B cell (primary cell): ENCODE data around the gene SLC45A3. TPM values are rescaled to one million over a fixed set of nuclear protein-coding genes. Genes with fewer than 3 reads are reported as not detected.

Experiments
- ATAC-seq: fragments of 200-7000 bp; cut with Tn5 transposase; one replicate; pipeline ENCODE4 v1.10.0; 2021; ENCODE audit warnings: low read depth, mild to moderate bottlenecking, moderate number of reproducible peaks, moderate library complexity
- CTCF ChIA-PET: fragments of 350-600 bp; sonication (Branson Sonifier 250); formaldehyde crosslinking; loops from one replicate; lab custom pipeline; 2021; ENCODE audit warnings: antibody characterized with exemption, inconsistent platforms; lab: Charles Lee
- POLR2A ChIA-PET: fragments of 350-600 bp; sonication (Branson Sonifier 250); formaldehyde crosslinking; loops from one replicate; lab custom pipeline; 2021; ENCODE audit warnings: antibody characterized with exemption; lab: Charles Lee
- DNase-seq: peaks from one replicate; pipeline ENCODE4 v3.0.0; 2013
- H2AFZ ChIP-seq: 2 replicates; pipeline ENCODE4 v1.6.1; 2012; ENCODE audit warnings: mild to moderate bottlenecking, low read depth, low read length; ENCODE audit not compliant: insufficient read depth, poor library complexity, severe bottlenecking
- H3K27ac ChIP-seq, 2 donors: 1 replicate in 1 of 2; 2 replicates in 1 of 2; pipeline ENCODE4 v1.5.1; 2012 to 2013; ENCODE audit warnings: low read length in 2 of 2, mild to moderate bottlenecking in 2 of 2, moderate library complexity in 1 of 2
- H3K27me3 ChIP-seq, 4 experiments: fragments of 200-600 bp in 1 of 4; sonication (generic) in 1 of 4; replicated peaks in 1 of 4; 1 replicate in 2 of 4; 2 replicates in 2 of 4; pipeline versions ENCODE4 v1.6.1 to v1.7.0; 2013 to 2016; ENCODE audit warnings: low read length in 3 of 4, mild to moderate bottlenecking in 2 of 4, mixed read lengths in 1 of 4, moderate library complexity in 1 of 4; ENCODE audit not compliant: insufficient read depth in 4 of 4, control insufficient read depth in 3 of 4; ENCODE audit errors: control extremely low read depth in 1 of 4
- H3K36me3 ChIP-seq, 2 experiments: replicated peaks in 1 of 2; 1 replicate in 1 of 2; 2 replicates in 1 of 2; pipeline versions ENCODE4 v1.6.1 to v1.7.1; 2013; ENCODE audit warnings: low read length in 1 of 2; ENCODE audit not compliant: insufficient read depth in 2 of 2, control insufficient read depth in 1 of 2; ENCODE audit errors: control extremely low read depth in 1 of 2, extremely low read depth in 1 of 2
- H3K4me1 ChIP-seq, 2 donors: fragments of 200-600 bp in 1 of 2; sonication (generic) in 1 of 2; 1 replicate in 1 of 2; 2 replicates in 1 of 2; pipeline versions ENCODE4 v1.5.1 to v1.6.1; 2013 to 2017; ENCODE audit warnings: low read length in 2 of 2; ENCODE audit not compliant: control insufficient read depth in 2 of 2, insufficient read depth in 2 of 2
- H3K4me2 ChIP-seq: replicated peaks from 2 replicates; pipeline ENCODE3; 2012; ENCODE audit warnings: mild to moderate bottlenecking, low read depth, low read length; ENCODE audit not compliant: poor library complexity, severe bottlenecking
- H3K4me3 ChIP-seq, 5 experiments: fragments of 200-600 bp in 1 of 5; sonication (generic) in 1 of 5; 1 replicate in 3 of 5; 2 replicates in 2 of 5; pipeline versions ENCODE4 v1.5.1 to v1.7.0; 2011 to 2016; ENCODE audit warnings: low read length in 4 of 5, mild to moderate bottlenecking in 4 of 5, low read depth in 2 of 5, control low read depth in 1 of 5, moderate library complexity in 1 of 5; ENCODE audit not compliant: insufficient read depth in 1 of 5; ENCODE audit errors: control extremely low read depth in 1 of 5, extremely low read depth in 1 of 5
- H3K79me2 ChIP-seq: fragments of 200-600 bp; sonication (generic); one replicate; pipeline ENCODE4 v1.6.0; 2016; ENCODE audit warnings: low read length; ENCODE audit not compliant: control insufficient read depth, insufficient read depth
- H3K9ac ChIP-seq: fragments of 200-600 bp; sonication (generic); 2 replicates; pipeline ENCODE4 v1.6.1; 2017; ENCODE audit warnings: mild to moderate bottlenecking, low read length, moderate library complexity
- H3K9me3 ChIP-seq, 3 donors: one replicate each; pipeline versions ENCODE4 v1.6.1 to v1.7.1; 2013; ENCODE audit warnings: low read length in 2 of 3; ENCODE audit not compliant: control insufficient read depth in 2 of 3, insufficient read depth in 1 of 3; ENCODE audit errors: control extremely low read depth in 1 of 3
- H4K20me1 ChIP-seq: 2 replicates; pipeline ENCODE4 v1.6.0; 2012; ENCODE audit warnings: mild to moderate bottlenecking, low read length; ENCODE audit not compliant: insufficient read depth, control insufficient read depth, poor library complexity, severe bottlenecking
- H3K27ac Mint-ChIP-seq: one replicate; pipeline ENCODE4 v1.8.0; 2021; ENCODE audit warnings: mixed read lengths
- H3K27me3 Mint-ChIP-seq: one replicate; pipeline ENCODE4 v1.8.0; 2021; ENCODE audit warnings: mixed read lengths
- H3K4me1 Mint-ChIP-seq: one replicate; pipeline ENCODE4 v1.8.0; 2021; ENCODE audit warnings: mixed read lengths
- H3K4me3 Mint-ChIP-seq: one replicate; pipeline ENCODE4 v1.8.0; 2021; ENCODE audit warnings: mixed read lengths
- H3K9me3 Mint-ChIP-seq: one replicate; pipeline ENCODE4 v1.8.0; 2022; ENCODE audit warnings: mixed read lengths; ENCODE audit not compliant: insufficient read depth
- CTCF ChIP-seq: fragments of 200-600 bp; IDR thresholded peaks from one replicate; pipeline ENCODE4 v1.8.0; 2022; ENCODE audit warnings: antibody characterized with exemption, mild to moderate bottlenecking
- EZH2 ChIP-seq: IDR thresholded peaks from 2 replicates; pipeline ENCODE4 v1.6.1; 2012; ENCODE audit warnings: borderline replicate concordance, low read depth, mild to moderate bottlenecking, moderate library complexity, low read length; ENCODE audit not compliant: insufficient read depth, poor library complexity, severe bottlenecking
- WGBS: methylation state at CpG from one replicate; pipeline ENCODE4 v1.1.5; 2013; ENCODE audit warnings: missing lambda C conversion rate; ENCODE audit not compliant: insufficient coverage; 5-methylcytosine and 5-hydroxymethylcytosine counted together
- intact Hi-C: fragments of 100-400 bp; cut with micrococcal nuclease; formaldehyde crosslinking; loops from one replicate; pipeline ENCODE4 v1.10.0; 2022
- polyA plus RNA-seq: library from polyadenylated mRNA; depleted of rRNA; stranded (reverse); fragments of >200 nt; gene quantifications from 2 replicates; pipeline ENCODE4 v1.2.3, GENCODE V29; 2012
- total RNA-seq, 2 donors: library from RNA; stranded (reverse); fragments of 120-200 nt in 1 of 2; gene quantifications; 1 replicate in 1 of 2; 2 replicates in 1 of 2; pipeline versions ENCODE4 v1.2.3 to v1.2.4, GENCODE V29; 2013 to 2022

SLC45A3 gene
- total and polyA plus RNA-seq, 2 donors (not counting 1 experiment from before 2014, with no cell fraction given): 5.0 to 23.9 TPM

GRCh38 chr1:205665201-205666045 lies 14.9 kb downstream of the SLC45A3 start:
- Histone ChIP-seq H3K4me3 (peak overlapping the region in 1 of 5 experiments; percentile 33), H3K9me3 (no peaks in the 10 kb centered on the region), H3K27ac (peak overlapping the region; percentile 76 to 91), H2AFZ (no peak overlapping the region), H3K27me3 (no peaks in the 10 kb centered on the region), H3K79me2 (peaks cover 24% of the 10 kb centered on the region), H3K36me3 (peaks cover 0 to 13% of the 10 kb centered on the region in 2 experiments), H3K9ac (peak overlapping the region; percentile 24), H3K4me1 (peaks cover 65 to 69% of the 10 kb centered on the region in 2 donors), H3K4me2 (peak overlapping the region; percentile 63), H4K20me1 (no peaks in the 10 kb centered on the region)
- Mint-ChIP-seq H3K27ac (peak overlapping the region; percentile 77), H3K9me3 (no peaks in the 10 kb centered on the region), H3K27me3 (no peaks in the 10 kb centered on the region), H3K4me1 (peaks cover 64% of the 10 kb centered on the region), H3K4me3 (peak overlapping the region; percentile 56)
- ChIA-PET POLR2A (no interaction called here), CTCF (interaction anchor here (1.1 to 23.2 kb wide), 5 partner anchors 8 to 440 kb away, joined by 3 to 943 read pairs (median 124); no protein-coding TSS in a partner anchor)
- no peak for TF ChIP-seq EZH2
- DNase-seq (peak; percentile 76), ATAC-seq (no peak)
- intact Hi-C loops: loop anchor here (2.0 kb wide), 1 partner anchor 15 kb away; the partner anchor contains the start of gene SLC45A3
- 11% methylated on average over 4 of the region's 9 CpGs for WGBS

DNA sequence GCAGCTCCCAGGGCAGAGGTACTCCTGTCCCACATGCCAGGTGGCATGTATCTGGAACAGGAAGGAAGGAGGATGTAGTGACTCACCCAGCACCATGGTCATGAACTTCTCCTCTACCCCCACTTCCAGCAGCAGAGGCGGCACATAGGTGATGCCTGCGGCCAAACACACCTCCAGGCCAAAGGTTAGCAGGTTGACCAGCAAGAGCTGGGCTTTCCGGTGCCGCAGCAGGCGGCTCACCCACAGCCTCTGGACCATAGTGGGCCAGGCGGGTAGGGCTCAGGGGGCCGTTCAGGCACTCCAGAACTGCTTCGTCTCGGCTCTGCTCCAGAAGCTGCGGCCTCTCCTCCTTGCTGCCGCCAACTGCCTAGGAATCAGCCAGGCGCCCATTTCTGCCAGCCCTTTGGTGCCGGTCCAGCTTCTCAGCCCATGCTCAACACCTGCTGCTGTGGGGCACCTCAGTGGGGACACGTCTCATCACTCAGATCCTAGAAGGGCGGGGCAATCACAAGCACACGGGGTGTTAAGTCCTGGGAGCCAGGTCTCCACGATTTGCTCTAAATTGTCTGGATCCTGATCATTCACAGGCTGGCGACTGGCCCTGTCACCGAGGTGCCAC lies 15.8 kb downstream of the SLC45A3 start:
- H3K79me2 ChIP-seq: peaks cover 18% of the 10 kb centered on the region
- 81% methylated on average over 17 of the region's 19 CpGs for WGBS
- Mint-ChIP-seq H3K4me3 (no peak overlapping the region), H3K27me3 (no peaks in the 10 kb centered on the region), H3K9me3 (no peaks in the 10 kb centered on the region), H3K27ac (peak overlapping the region; percentile 77), H3K4me1 (peaks cover 64% of the 10 kb centered on the region)
- H3K27ac ChIP-seq: peak overlapping the region; percentile 76 to 91
- TF ChIP-seq EZH2 (no peak), CTCF (no peak)
- peaks cover 65 to 69% of the 10 kb centered on the region in 2 donors for H3K4me1 ChIP-seq
- DNase-seq: peak; percentile 26
- no peaks in the 10 kb centered on the region for H3K9me3 ChIP-seq
- intact Hi-C loops: loop anchor here (2.0 kb wide), 1 partner anchor 16 kb away; the partner anchor contains the start of gene SLC45A3
- peak overlapping the region; percentile 63 for H3K4me2 ChIP-seq
- CTCF ChIA-PET: interaction anchor here (0.9 to 23.2 kb wide), 5 partner anchors 21 to 313 kb away, joined by 3 to 943 read pairs (median 278); no protein-coding TSS in a partner anchor
- no peak for ATAC-seq
- H3K36me3 ChIP-seq: peaks cover 0 to 13% of the 10 kb centered on the region in 2 experiments
- H3K9ac ChIP-seq: no peak overlapping the region
- H3K4me3 ChIP-seq: no peak overlapping the region
- POLR2A ChIA-PET: no interaction called here
- H2AFZ ChIP-seq: no peak overlapping the region
- H4K20me1 ChIP-seq: no peaks in the 10 kb centered on the region
- H3K27me3 ChIP-seq: no peaks in the 10 kb centered on the region
